Heart right ventricle (tissue), 16 donors: ENCODE measurements around the gene GSTM5. TPM values are rescaled to one million over a fixed set of nuclear protein-coding genes. Genes with fewer than 3 reads are reported as not detected.
"Not testable (repeated sequence)": the region's sequence is repeated elsewhere in the genome, so short reads cannot be mapped to it uniquely, and the experiment has no call there.

Experiments used
- ATAC-seq, 8 donors: fragments of 200-7000 bp; cut with Tn5 transposase; one replicate each; pipeline ENCODE4 v1.9.1; 2020; ENCODE audit warnings: mild to moderate bottlenecking in 8 of 8, moderate library complexity in 8 of 8, moderate number of reproducible peaks in 1 of 8
- DNase-seq, 2 donors: peaks; one replicate each; pipeline ENCODE4 v3.0.0-alpha.2; 2020
- H3K27ac ChIP-seq, 10 donors: fragments of 200-600 bp; sonication (generic) in 2 of 10; one replicate each; pipeline versions ENCODE4 v1.5.0 to v1.8.0; 2020 to 2022; ENCODE audit warnings: mild to moderate bottlenecking in 3 of 10
- H3K27me3 ChIP-seq, 7 donors: fragments of 200-600 bp; one replicate each; pipeline ENCODE4 v1.8.0; 2021 to 2022; ENCODE audit warnings: mild to moderate bottlenecking in 2 of 7
- H3K36me3 ChIP-seq, 9 donors: fragments of 200-600 bp; sonication (generic) in 1 of 9; one replicate each; pipeline versions ENCODE4 v1.5.0 to v1.8.0; 2020 to 2022; ENCODE audit warnings: mild to moderate bottlenecking in 2 of 9
- H3K4me1 ChIP-seq, 9 donors: fragments of 200-600 bp; sonication (generic) in 1 of 9; one replicate each; pipeline versions ENCODE4 v1.5.0 to v1.8.0; 2020 to 2022; ENCODE audit warnings: mild to moderate bottlenecking in 4 of 9
- H3K4me3 ChIP-seq, 10 donors: fragments of 200-600 bp; sonication (generic) in 2 of 10; one replicate each; pipeline versions ENCODE4 v1.5.0 to v1.8.0; 2020 to 2022; ENCODE audit warnings: mild to moderate bottlenecking in 7 of 10, moderate library complexity in 2 of 10
- H3K9me3 ChIP-seq, 11 donors: fragments of 200-600 bp in 10 of 11; sonication (generic) in 2 of 11; one replicate each; pipeline versions ENCODE4 v1.5.0 to v1.8.0; 2013 to 2022; ENCODE audit warnings: mild to moderate bottlenecking in 2 of 11, control low read depth in 1 of 11, moderate library complexity in 1 of 11
- WGBS, 2 donors: extraction: QIAGEN DNeasy Blood & Tissue Kit; methylation state at CpG; one replicate each; pipeline ENCODE4 v1.1.7; 2013; ENCODE audit warnings: inconsistent platforms in 1 of 2; 5-methylcytosine and 5-hydroxymethylcytosine counted together
- intact Hi-C, 10 donors: fragments of 100-400 bp; cut with DNase I; formaldehyde crosslinking; loops; one replicate each; pipeline versions ENCODE4 v1.11.1 to v1.14.2; 2022
- polyA plus RNA-seq, 2 donors: library from polyadenylated mRNA; stranded (reverse); fragments of 200-250 nt; gene quantifications; one replicate each; pipeline ENCODE4 v1.2.3, GENCODE V29; 2013
- total RNA-seq, 10 donors: library from RNA; stranded (reverse); fragmentation: NEBNext Ultra II Directional in 3 of 10; extraction: Animal tissue kit (Norgen Biotek cat#: 25700) in 3 of 10; gene quantifications; one replicate each; pipeline versions ENCODE4 v1.2.1 to v1.2.4, GENCODE V29; 2021 to 2023
- TF ChIP-seq, protein P1 (sequence below), 9 donors: fragments of 200-600 bp; sonication (generic) in 2 of 9; IDR thresholded peaks; one replicate each; pipeline versions ENCODE4 v1.5.0 to v1.8.0; 2021 to 2022; ENCODE audit warnings: antibody characterized with exemption in 9 of 9, mild to moderate bottlenecking in 5 of 9, moderate library complexity in 1 of 9
- donor health status: Arrhythmogenic right ventricular cardiomyopathy.
- donor health status: ischemic (EF 13 %, LVEDD 7.1; RV severe dilation, severe dysfunction).
- donor health status: healthy with polysubstance abuse.
- donor health status: DM: no; HTN: yes; CAD: no.
- donor health status: DM: no; HTN: no; CAD: no.
- donor health status: ischemic (EF 25% LVEDD 6.9; RV normal size, moderate dysfunction).
- donor health status: ischemic (EF 25% LVEDD 5.7; RV mildly dilated, moderate dysfunction).
- donor health status: healthy.
- donor health status: DM: yes; HTN: yes; CAD: no.
- donor health status: Ischemic cardiomyopathy.
- donor health status: ischemic (EF 35%, LVEDD 5.7; RV mildly dilated, moderate dysfunction).
- donor health status: nonischemic (EF 11% LVEDD 7.7; RV severe dilation, severe dysfunction).
- donor health status: DM: yes; HTN: yes; CAD: no.
- donor health status: PGD.
- donor health status: ischemic (EF 29% LVEDD 5.4; RV normal size, mild dysfunction).
- donor health status: nonischemic (EF 23%, LVEDD 6.1; RV moderate dilation, normal function).

Gene GSTM5
- total and polyA plus RNA-seq, 12 donors: 0.86 to 3.2 (median 2.0) TPM

DNA sequence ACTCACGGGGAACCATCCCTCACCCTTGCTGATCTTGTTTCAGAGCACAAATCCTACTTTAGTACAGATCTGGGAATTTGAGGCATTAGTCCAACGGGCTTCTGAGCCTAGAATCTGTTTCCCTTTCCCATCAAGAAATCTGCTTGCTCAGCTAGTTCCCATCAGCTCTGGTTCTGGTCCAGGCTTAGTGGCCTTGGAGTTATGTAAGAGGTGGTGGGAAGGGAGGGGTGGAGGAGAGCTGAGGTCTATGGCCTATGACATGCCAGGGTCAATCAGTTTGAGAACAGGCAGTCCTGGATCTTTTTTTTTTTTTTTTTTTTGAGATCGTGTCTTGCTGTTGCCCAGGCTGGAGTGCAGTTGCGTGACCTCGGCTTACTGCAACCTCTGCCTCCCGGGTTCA is 20.3 kb upstream of the GSTM5 start:
- Histone ChIP-seq H3K4me1 (peaks cover 0 to 42% (median 0%) of the 10 kb centered on the region in 9 donors), H3K27me3 (no peaks in the 10 kb centered on the region), H3K4me3 (no peak overlapping the region), H3K9me3 (no peaks in the 10 kb centered on the region), H3K36me3 (peaks cover 0 to 5% (median 0%) of the 10 kb centered on the region in 9 donors), H3K27ac (no peak overlapping the region)
- TF ChIP-seq, protein P1, sequence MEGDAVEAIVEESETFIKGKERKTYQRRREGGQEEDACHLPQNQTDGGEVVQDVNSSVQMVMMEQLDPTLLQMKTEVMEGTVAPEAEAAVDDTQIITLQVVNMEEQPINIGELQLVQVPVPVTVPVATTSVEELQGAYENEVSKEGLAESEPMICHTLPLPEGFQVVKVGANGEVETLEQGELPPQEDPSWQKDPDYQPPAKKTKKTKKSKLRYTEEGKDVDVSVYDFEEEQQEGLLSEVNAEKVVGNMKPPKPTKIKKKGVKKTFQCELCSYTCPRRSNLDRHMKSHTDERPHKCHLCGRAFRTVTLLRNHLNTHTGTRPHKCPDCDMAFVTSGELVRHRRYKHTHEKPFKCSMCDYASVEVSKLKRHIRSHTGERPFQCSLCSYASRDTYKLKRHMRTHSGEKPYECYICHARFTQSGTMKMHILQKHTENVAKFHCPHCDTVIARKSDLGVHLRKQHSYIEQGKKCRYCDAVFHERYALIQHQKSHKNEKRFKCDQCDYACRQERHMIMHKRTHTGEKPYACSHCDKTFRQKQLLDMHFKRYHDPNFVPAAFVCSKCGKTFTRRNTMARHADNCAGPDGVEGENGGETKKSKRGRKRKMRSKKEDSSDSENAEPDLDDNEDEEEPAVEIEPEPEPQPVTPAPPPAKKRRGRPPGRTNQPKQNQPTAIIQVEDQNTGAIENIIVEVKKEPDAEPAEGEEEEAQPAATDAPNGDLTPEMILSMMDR (IDR thresholded peaks at IDR 0.05): no peak
- WGBS, 2 donors: 61% methylated on average over 6 of the region's 6 CpGs; no CpG with 5 or more reads in 1 of the 2 donors
- intact Hi-C loops: no loop called here
- DNase-seq (peak in 1 of 2 donors; percentile 17), ATAC-seq (no peak)

DNA sequence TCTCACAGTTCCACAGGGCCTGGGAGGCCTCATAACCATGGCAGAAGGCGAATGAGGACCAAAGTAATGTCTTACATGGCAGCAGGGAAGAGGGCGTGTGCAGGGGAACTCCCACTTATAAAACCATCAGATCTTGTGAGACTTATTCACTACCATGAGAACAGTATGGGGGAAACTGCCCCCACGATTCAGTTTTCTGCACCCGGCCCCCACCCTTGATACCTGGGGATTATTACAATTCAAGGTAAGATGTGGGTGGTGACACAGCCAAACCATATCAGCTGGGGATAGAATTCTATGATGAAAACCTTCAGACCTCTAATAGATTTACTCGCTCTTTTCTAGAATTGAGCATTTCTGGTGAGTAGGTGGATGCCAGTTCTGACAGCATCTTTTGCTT is 17.7 kb upstream of the GSTM5 start:
- ATAC-seq, H3K36me3 ChIP-seq, DNase-seq, H3K4me3 ChIP-seq, H3K9me3 ChIP-seq, H3K27me3 ChIP-seq, H3K27ac ChIP-seq, intact Hi-C loops: not testable (repeated sequence)
- peaks cover 0 to 28% (median 0%) of the 10 kb centered on the region in 9 donors for H3K4me1 ChIP-seq
- 91% methylated on average over 5 of the region's 5 CpGs; no CpG with 5 or more reads in 1 of the 2 donors for WGBS, 2 donors

DNA sequence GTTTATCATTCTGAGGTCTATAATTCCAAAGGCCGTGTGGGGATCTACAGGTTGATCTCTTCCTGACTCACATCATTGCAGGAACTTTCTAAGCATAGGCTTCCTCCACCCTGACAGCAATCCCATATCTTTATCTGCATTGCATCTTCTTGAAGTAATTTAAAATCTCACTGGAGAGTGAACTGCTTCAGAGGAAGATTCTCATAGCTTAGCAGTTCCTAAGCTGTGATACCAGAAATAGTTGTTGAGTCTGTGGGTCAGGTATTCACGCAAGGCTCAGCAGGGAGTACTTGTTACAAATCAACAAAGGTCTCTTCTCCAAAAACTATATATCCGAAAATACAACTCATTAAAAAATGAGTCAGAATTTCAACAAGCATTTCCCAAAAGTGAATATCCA is 16.9 kb upstream of the GSTM5 start:
- H3K27ac ChIP-seq, ATAC-seq, H3K36me3 ChIP-seq, intact Hi-C loops, H3K4me3 ChIP-seq, H3K9me3 ChIP-seq, DNase-seq, H3K27me3 ChIP-seq: not testable (repeated sequence)
- 89% methylated on average over 3 of the region's 3 CpGs; no CpG with 5 or more reads in 1 of the 2 donors for WGBS, 2 donors
- H3K4me1 ChIP-seq: peaks cover 0 to 21% (median 0%) of the 10 kb centered on the region in 9 donors

DNA sequence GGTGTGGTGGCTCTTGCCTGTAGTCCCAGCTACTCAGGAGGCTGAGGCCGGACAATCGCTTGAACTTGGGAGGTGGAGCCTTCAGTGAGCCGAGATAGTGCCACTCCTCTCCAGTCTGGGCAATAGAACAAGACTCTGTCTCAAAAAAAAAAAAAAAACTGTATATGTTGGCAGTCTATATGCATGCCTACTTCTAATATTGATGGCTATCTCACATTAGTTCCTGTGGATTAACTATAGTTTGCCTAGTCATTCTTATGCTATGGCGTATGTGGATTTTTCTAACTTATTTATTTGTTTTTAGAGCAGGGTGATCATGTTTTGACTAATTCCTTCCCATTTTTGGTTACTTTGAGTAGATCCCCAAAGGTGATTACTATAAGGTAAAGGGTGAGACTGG is 15.0 kb upstream of the GSTM5 start:
- peaks cover 0 to 5% (median 0%) of the 10 kb centered on the region in 9 donors for H3K4me1 ChIP-seq
- no peaks in the 10 kb centered on the region for H3K9me3 ChIP-seq
- no peaks in the 10 kb centered on the region for H3K27me3 ChIP-seq
- no peak for ATAC-seq
- no peak overlapping the region for H3K4me3 ChIP-seq
- TF ChIP-seq, protein P1 (IDR thresholded peaks at IDR 0.05): no peak
- WGBS, 2 donors: 95% methylated on average over 4 of the region's 4 CpGs; no CpG with 5 or more reads in 1 of the 2 donors
- intact Hi-C loops: no loop called here
- DNase-seq: no peak
- H3K27ac ChIP-seq: no peak overlapping the region
- H3K36me3 ChIP-seq: peaks cover 0 to 3% (median 0%) of the 10 kb centered on the region in 9 donors

DNA sequence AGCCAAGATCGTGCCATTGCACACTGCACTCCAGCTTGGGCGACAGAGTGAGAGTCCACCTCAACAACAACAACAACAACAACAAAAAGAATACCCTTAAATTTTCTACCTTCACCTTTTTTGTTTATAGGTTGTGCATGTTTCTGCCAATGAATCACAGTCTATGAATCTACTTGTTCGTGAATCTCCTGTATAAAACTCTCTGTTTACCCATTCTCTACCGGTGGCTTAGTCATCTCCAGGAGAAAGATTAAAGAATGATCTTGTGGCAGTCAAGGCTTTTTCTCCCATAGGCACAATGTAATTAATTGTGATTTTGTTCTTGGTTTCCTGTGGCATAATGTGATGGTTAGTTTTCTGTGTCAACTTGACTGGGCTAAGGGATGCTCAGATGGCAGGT is 14.2 kb upstream of the GSTM5 start:
- WGBS, 2 donors: 94% methylated on average over 4 of the region's 4 CpGs; no CpG with 5 or more reads in 1 of the 2 donors
- H3K4me3 ChIP-seq, ATAC-seq, H3K36me3 ChIP-seq, H3K27me3 ChIP-seq, intact Hi-C loops, H3K27ac ChIP-seq, H3K9me3 ChIP-seq, H3K4me1 ChIP-seq, DNase-seq: not testable (repeated sequence)

DNA sequence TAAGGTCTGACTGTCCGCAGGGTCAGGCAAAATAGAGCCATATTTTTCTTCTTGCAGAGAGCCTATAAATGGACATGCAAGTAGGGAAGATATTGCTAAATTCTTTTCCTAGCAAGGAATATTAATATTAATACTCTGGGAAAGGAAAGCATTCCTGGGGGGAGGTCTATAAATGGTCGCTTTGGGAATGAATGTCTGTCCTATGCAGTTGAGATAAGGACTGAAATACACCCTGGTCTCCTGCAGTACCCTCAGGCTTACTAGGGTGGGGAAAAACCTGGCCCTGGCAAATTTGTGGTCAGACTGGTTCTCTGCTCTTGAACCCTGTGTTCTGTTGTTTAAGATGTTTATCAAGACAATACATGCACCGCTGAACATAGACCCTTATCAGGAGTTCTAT is 9.1 kb upstream of the GSTM5 start:
- WGBS, 2 donors: 94% methylated on average over 3 of the region's 3 CpGs
- intact Hi-C loops, H3K4me1 ChIP-seq, H3K27me3 ChIP-seq, H3K36me3 ChIP-seq, H3K4me3 ChIP-seq, H3K27ac ChIP-seq, DNase-seq, ATAC-seq: not testable (repeated sequence)
- H3K9me3 ChIP-seq: peaks cover 0 to 16% (median 0%) of the 10 kb centered on the region in 11 donors
